IMR-90 (cell line): Measurements from ENCODE around the gene HLA-A. TPM values are rescaled to one million over a fixed set of nuclear protein-coding genes. Genes with fewer than 3 reads are reported as not detected.

Experiments
- ATAC-seq: fragments of 200-7000 bp; cut with Tn5 transposase; 2 replicates; pipeline ENCODE4 v1.9.1; 2020; ENCODE audit warnings: low read depth, mild to moderate bottlenecking, moderate library complexity
- BruUV-seq: library from RNA; stranded (reverse); fragments of 400-500 nt; replicated peaks from 2 replicates; lab custom pipeline; 2021; lab: Mats Ljungman, UMichigan
- CTCF ChIA-PET: fragments of 300-600 bp; formaldehyde crosslinking; extraction: SDS; loops from one replicate; lab custom pipeline; 2021; ENCODE audit warnings: antibody characterized with exemption; lab: Yijun Ruan, JAX
- POLR2A ChIA-PET: fragments of 300-600 bp; sonication (Branson Sonifier 250); formaldehyde crosslinking; loops from one replicate; lab custom pipeline; 2022; ENCODE audit warnings: antibody characterized with exemption; ENCODE audit not compliant: unreplicated experiment; lab: Charles Lee
- DNase-seq: peaks from one replicate; pipeline ENCODE4 v3.0.0; 2013
- H2AFZ ChIP-seq: replicated peaks from 2 replicates; pipeline ENCODE3; 2013; ENCODE audit warnings: low read length, mild to moderate bottlenecking; ENCODE audit not compliant: poor library complexity
- H2AK5ac ChIP-seq: 2 replicates; pipeline ENCODE4 v1.6.1; 2013; ENCODE audit warnings: low read depth, low read length, inconsistent platforms
- H2AK9ac ChIP-seq: replicated peaks from 2 replicates; pipeline ENCODE3; 2013; ENCODE audit warnings: mild to moderate bottlenecking, low read depth, low read length, moderate library complexity; ENCODE audit not compliant: poor library complexity
- H2BK120ac ChIP-seq: 2 replicates; pipeline ENCODE4 v1.6.1; 2013; ENCODE audit warnings: low read depth, low read length, inconsistent platforms
- H2BK15ac ChIP-seq: 3 replicates; pipeline ENCODE4 v1.6.1; 2013; ENCODE audit warnings: low read depth, low read length, inconsistent platforms
- H2BK20ac ChIP-seq: 2 replicates; pipeline ENCODE4 v1.6.1; 2013; ENCODE audit warnings: low read depth, mild to moderate bottlenecking, inconsistent platforms, low read length, moderate library complexity
- H2BK5ac ChIP-seq: 2 replicates; pipeline ENCODE4 v1.6.1; 2013; ENCODE audit warnings: mild to moderate bottlenecking, low read depth, low read length, inconsistent platforms; ENCODE audit not compliant: poor library complexity, severe bottlenecking
- H3K14ac ChIP-seq: replicated peaks from 2 replicates; pipeline ENCODE4 v1.6.1; 2013; ENCODE audit warnings: low read depth, low read length, inconsistent platforms
- H3K18ac ChIP-seq: 2 replicates; pipeline ENCODE4 v1.6.1; 2013; ENCODE audit warnings: low read depth, low read length, control low read depth
- H3K23ac ChIP-seq: 2 replicates; pipeline ENCODE4 v1.6.1; 2013; ENCODE audit warnings: low read depth, low read length, inconsistent platforms
- H3K27ac ChIP-seq: 2 replicates; pipeline ENCODE4 v1.5.1; 2013; ENCODE audit warnings: mild to moderate bottlenecking, control low read depth, low read length; ENCODE audit not compliant: insufficient read depth
- H3K27me3 ChIP-seq: 2 replicates; pipeline ENCODE4 v1.6.1; 2013; ENCODE audit warnings: low read length; ENCODE audit not compliant: control insufficient read depth, insufficient read depth
- H3K36me3 ChIP-seq: 2 replicates; pipeline ENCODE4 v1.6.1; 2013; ENCODE audit warnings: low read length, mixed read lengths; ENCODE audit not compliant: control insufficient read depth, insufficient read depth
- H3K4ac ChIP-seq: 2 replicates; pipeline ENCODE4 v1.6.1; 2013; ENCODE audit warnings: low read depth, low read length, inconsistent platforms
- H3K4me1 ChIP-seq: 2 replicates; pipeline ENCODE4 v1.6.1; 2013; ENCODE audit warnings: low read length, mixed read lengths; ENCODE audit not compliant: control insufficient read depth, insufficient read depth
- H3K4me2 ChIP-seq: 2 replicates; pipeline ENCODE4 v1.6.1; 2013; ENCODE audit warnings: low read depth, mild to moderate bottlenecking, control low read depth, low read length, moderate library complexity
- H3K4me3 ChIP-seq: 2 replicates; pipeline ENCODE4 v1.5.1; 2013; ENCODE audit warnings: low read depth, mild to moderate bottlenecking, control low read depth, low read length, moderate library complexity; ENCODE audit not compliant: insufficient read depth
- H3K56ac ChIP-seq: 2 replicates; pipeline ENCODE4 v1.6.1; 2013; ENCODE audit warnings: low read length, inconsistent platforms; ENCODE audit not compliant: insufficient read depth; ENCODE audit errors: extremely low read depth
- H3K79me1 ChIP-seq, 2 experiments: 2 replicates each; pipeline ENCODE4 v1.6.1; 2013; ENCODE audit warnings: low read length in 2 of 2, inconsistent platforms in 1 of 2, low read depth in 1 of 2
- H3K9ac ChIP-seq: 2 replicates; pipeline ENCODE4 v1.6.1; 2013; ENCODE audit warnings: low read depth, low read length, control low read depth
- H3K9me1 ChIP-seq: 2 replicates; pipeline ENCODE4 v1.6.1; 2013; ENCODE audit warnings: low read length, inconsistent platforms; ENCODE audit not compliant: insufficient read depth
- H3K9me3 ChIP-seq: 2 replicates; pipeline ENCODE4 v1.6.1; 2013; ENCODE audit warnings: low read length; ENCODE audit not compliant: control insufficient read depth, insufficient read depth
- H4K20me1 ChIP-seq: 2 replicates; pipeline ENCODE4 v1.6.1; 2013; ENCODE audit warnings: low read length, inconsistent platforms; ENCODE audit not compliant: insufficient read depth
- H4K5ac ChIP-seq: 2 replicates; pipeline ENCODE4 v1.6.1; 2013; ENCODE audit warnings: mild to moderate bottlenecking, low read depth, low read length, control low read depth
- H4K8ac ChIP-seq, 2 experiments: 2 replicates each; pipeline ENCODE4 v1.6.1; 2013; ENCODE audit warnings: low read depth in 2 of 2, low read length in 2 of 2, control low read depth in 1 of 2, inconsistent platforms in 1 of 2
- H4K91ac ChIP-seq: 2 replicates; pipeline ENCODE4 v1.6.1; 2013; ENCODE audit warnings: low read depth, low read length, inconsistent platforms; ENCODE audit not compliant: insufficient read depth
- BHLHE40 ChIP-seq: fragments of 150-350 bp; IDR thresholded peaks from 2 replicates; pipeline ENCODE4 v1.6.1; 2016; ENCODE audit warnings: mild to moderate bottlenecking, low read depth, low read length
- CEBPB ChIP-seq: IDR thresholded peaks from 2 replicates; pipeline ENCODE4 v1.6.1; 2012; ENCODE audit warnings: low read depth, low read length, improper control_type of control experiment
- CHD1 ChIP-seq: IDR thresholded peaks from 2 replicates; pipeline ENCODE4 v1.6.1; 2012; ENCODE audit warnings: low read depth, low read length, improper control_type of control experiment
- FOS ChIP-seq: fragments of 150-350 bp; IDR thresholded peaks from 2 replicates; pipeline ENCODE4 v1.6.1; 2016; ENCODE audit warnings: low read depth, low read length
- MAFK ChIP-seq: IDR thresholded peaks from 2 replicates; pipeline ENCODE4 v1.6.1; 2012; ENCODE audit warnings: low read depth, low read length, improper control_type of control experiment
- MAZ ChIP-seq: IDR thresholded peaks from 2 replicates; pipeline ENCODE4 v1.6.1; 2012; ENCODE audit warnings: low read depth, mild to moderate bottlenecking, low read length, improper control_type of control experiment, moderate library complexity, borderline replicate concordance
- MXI1 ChIP-seq: IDR thresholded peaks from 2 replicates; pipeline ENCODE4 v1.6.1; 2012; ENCODE audit warnings: low read depth, mild to moderate bottlenecking, low read length, moderate library complexity, borderline replicate concordance
- NFE2L2 ChIP-seq: fragments of 150-350 bp; IDR thresholded peaks from 2 replicates; pipeline ENCODE4 v1.6.1; 2016; ENCODE audit warnings: low read depth, mild to moderate bottlenecking, low read length
- POLR2A ChIP-seq: IDR thresholded peaks from 2 replicates; pipeline ENCODE4 v1.6.1; 2012; ENCODE audit warnings: mild to moderate bottlenecking, low read depth, low read length
- RAD21 ChIP-seq: IDR thresholded peaks from 2 replicates; pipeline ENCODE4 v1.6.1; 2012; ENCODE audit warnings: low read length, improper control_type of control experiment
- RCOR1 ChIP-seq: IDR thresholded peaks from 2 replicates; pipeline ENCODE4 v1.6.1; 2012; ENCODE audit warnings: mild to moderate bottlenecking, low read length, improper control_type of control experiment; ENCODE audit not compliant: insufficient replicate concordance
- RFX5 ChIP-seq: IDR thresholded peaks from 2 replicates; pipeline ENCODE4 v1.8.0; 2012; ENCODE audit warnings: low read depth, mild to moderate bottlenecking, low read length, moderate library complexity
- SMC3 ChIP-seq: fragments of 150-350 bp; IDR thresholded peaks from 2 replicates; pipeline ENCODE4 v1.6.1; 2016; ENCODE audit warnings: low read depth, mild to moderate bottlenecking, antibody characterized with exemption, low read length, moderate library complexity
- WGBS, 2 experiments: methylation state at CpG; one replicate each; pipeline versions ENCODE4 v1.1.5 to v1.1.7; 2013; ENCODE audit warnings: missing lambda C conversion rate in 2 of 2; ENCODE audit not compliant: insufficient read length in 1 of 2; ENCODE audit errors: extremely low coverage in 2 of 2; 5-methylcytosine and 5-hydroxymethylcytosine counted together
- dilution Hi-C: fragments of 300-500 bp; cut with HindIII; formaldehyde crosslinking; loops from one replicate; pipeline ENCODE4 v1.14.3; 2018; ENCODE audit warnings: low sequenced_read_pairs; ENCODE audit not compliant: unreplicated experiment
- in situ Hi-C: fragments of 300-500 bp; cut with MboI; formaldehyde crosslinking; loops from 3 replicates; pipeline ENCODE4 v1.14.3; 2019; ENCODE audit warnings: low sequenced_read_pairs, inconsistent platforms, mixed read lengths
- intact Hi-C: fragments of 100-400 bp; cut with micrococcal nuclease; formaldehyde crosslinking; loops from 2 replicates; pipeline ENCODE4 v1.10.0; 2022
- polyA plus RNA-seq, 3 experiments: library from polyadenylated mRNA; depleted of rRNA; stranded (reverse); fragments of >200 nt; gene quantifications; 2 replicates each; pipeline ENCODE4 v1.2.3, GENCODE V29; 2012; ENCODE audit warnings: low replicate concordance in 1 of 3
- total RNA-seq: library from RNA; depleted of rRNA; stranded (reverse); fragments of >200 nt; gene quantifications from 2 replicates; pipeline ENCODE4 v1.2.3, GENCODE V29; 2012
- TF ChIP-seq, protein P1 (sequence below): conservative IDR thresholded peaks from 2 replicates; pipeline ENCODE4 v1.5.1; 2012; ENCODE audit warnings: mild to moderate bottlenecking, low read depth, low read length, improper control_type of control experiment
- TF ChIP-seq, protein P2 (sequence below): fragments of 150-350 bp; IDR thresholded peaks from 2 replicates; pipeline ENCODE4 v1.6.1; 2017; ENCODE audit warnings: mild to moderate bottlenecking, antibody characterized with exemption, low read length, low read depth
- TF ChIP-seq, protein P3 (sequence below): fragments of 150-350 bp; IDR thresholded peaks from 2 replicates; pipeline ENCODE4 v1.6.1; 2016; ENCODE audit warnings: low read depth, mild to moderate bottlenecking, low read length, moderate library complexity, borderline replicate concordance

Gene HLA-A
- total and polyA plus RNA-seq, 2 of the 4 experiments (the other 2 are of a cell fraction) = 94.5 to 218 TPM

DNA sequence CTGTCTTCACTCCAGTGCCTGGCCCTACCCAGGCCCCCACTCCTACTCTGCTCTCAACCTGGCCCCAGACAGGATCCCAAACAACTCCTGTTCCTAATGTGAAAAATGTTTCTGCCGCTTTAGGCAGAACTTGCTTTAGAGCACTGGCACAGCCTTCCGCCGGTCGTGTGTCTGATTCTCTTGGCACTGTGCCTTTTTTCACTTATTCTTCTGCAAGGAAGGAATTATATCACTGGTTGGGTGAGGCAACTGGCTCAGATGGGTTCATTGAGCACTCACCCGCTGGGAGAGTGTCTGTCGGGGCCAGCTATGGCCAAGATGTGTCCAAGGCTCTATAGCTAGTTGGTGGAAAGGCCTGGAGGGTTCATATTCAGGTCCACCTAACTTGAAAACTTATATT, 33.6 kb upstream of the HLA-A start:
- Histone ChIP-seq H3K9me1 (no peaks in the 10 kb centered on the region), H2BK20ac (no peak overlapping the region), H3K9ac (no peak overlapping the region), H4K20me1 (no peaks in the 10 kb centered on the region), H3K36me3 (no peaks in the 10 kb centered on the region), H2BK120ac (no peak overlapping the region), H3K56ac (no peak overlapping the region), H3K18ac (no peak overlapping the region), H4K91ac (no peak overlapping the region), H2BK15ac (no peak overlapping the region), H4K8ac (no peak overlapping the region), H3K9me3 (no peaks in the 10 kb centered on the region), H3K27ac (no peak overlapping the region), H2AFZ (no peak overlapping the region), H3K4ac (no peak overlapping the region), H3K23ac (no peak overlapping the region), H3K4me3 (no peak overlapping the region), H2AK9ac (no peak overlapping the region), H2AK5ac (no peak overlapping the region), H3K4me2 (no peak overlapping the region), H4K5ac (no peak overlapping the region), H3K27me3 (peaks cover 21% of the 10 kb centered on the region), H3K14ac (no peak overlapping the region), H2BK5ac (no peak overlapping the region), H3K4me1 (no peaks in the 10 kb centered on the region), H3K79me1 (no peaks in the 10 kb centered on the region)
- CTCF ChIA-PET = interaction anchor here (0.6 kb wide), 1 partner anchor 53 kb away, joined by 3 read pairs; no protein-coding TSS in a partner anchor
- TF ChIP-seq RFX5 (no peak), MAZ (no peak), BHLHE40 (no peak), MXI1 (no peak), CEBPB (no peak), SMC3 (no peak), CHD1 (no peak), NFE2L2 (no peak), FOS (no peak), MAFK (no peak), RCOR1 (no peak), POLR2A (no peak), RAD21 (no peak)
- TF ChIP-seq, protein P1, sequence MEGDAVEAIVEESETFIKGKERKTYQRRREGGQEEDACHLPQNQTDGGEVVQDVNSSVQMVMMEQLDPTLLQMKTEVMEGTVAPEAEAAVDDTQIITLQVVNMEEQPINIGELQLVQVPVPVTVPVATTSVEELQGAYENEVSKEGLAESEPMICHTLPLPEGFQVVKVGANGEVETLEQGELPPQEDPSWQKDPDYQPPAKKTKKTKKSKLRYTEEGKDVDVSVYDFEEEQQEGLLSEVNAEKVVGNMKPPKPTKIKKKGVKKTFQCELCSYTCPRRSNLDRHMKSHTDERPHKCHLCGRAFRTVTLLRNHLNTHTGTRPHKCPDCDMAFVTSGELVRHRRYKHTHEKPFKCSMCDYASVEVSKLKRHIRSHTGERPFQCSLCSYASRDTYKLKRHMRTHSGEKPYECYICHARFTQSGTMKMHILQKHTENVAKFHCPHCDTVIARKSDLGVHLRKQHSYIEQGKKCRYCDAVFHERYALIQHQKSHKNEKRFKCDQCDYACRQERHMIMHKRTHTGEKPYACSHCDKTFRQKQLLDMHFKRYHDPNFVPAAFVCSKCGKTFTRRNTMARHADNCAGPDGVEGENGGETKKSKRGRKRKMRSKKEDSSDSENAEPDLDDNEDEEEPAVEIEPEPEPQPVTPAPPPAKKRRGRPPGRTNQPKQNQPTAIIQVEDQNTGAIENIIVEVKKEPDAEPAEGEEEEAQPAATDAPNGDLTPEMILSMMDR = no peak
- TF ChIP-seq, protein P2, sequence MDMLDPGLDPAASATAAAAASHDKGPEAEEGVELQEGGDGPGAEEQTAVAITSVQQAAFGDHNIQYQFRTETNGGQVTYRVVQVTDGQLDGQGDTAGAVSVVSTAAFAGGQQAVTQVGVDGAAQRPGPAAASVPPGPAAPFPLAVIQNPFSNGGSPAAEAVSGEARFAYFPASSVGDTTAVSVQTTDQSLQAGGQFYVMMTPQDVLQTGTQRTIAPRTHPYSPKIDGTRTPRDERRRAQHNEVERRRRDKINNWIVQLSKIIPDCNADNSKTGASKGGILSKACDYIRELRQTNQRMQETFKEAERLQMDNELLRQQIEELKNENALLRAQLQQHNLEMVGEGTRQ = no peak
- TF ChIP-seq, protein P3, sequence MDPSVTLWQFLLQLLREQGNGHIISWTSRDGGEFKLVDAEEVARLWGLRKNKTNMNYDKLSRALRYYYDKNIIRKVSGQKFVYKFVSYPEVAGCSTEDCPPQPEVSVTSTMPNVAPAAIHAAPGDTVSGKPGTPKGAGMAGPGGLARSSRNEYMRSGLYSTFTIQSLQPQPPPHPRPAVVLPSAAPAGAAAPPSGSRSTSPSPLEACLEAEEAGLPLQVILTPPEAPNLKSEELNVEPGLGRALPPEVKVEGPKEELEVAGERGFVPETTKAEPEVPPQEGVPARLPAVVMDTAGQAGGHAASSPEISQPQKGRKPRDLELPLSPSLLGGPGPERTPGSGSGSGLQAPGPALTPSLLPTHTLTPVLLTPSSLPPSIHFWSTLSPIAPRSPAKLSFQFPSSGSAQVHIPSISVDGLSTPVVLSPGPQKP = no peak
- POLR2A ChIA-PET = no interaction called here
- BruUV-seq = no TSS peak
- no peak for DNase-seq
- WGBS, 2 experiments = 0% methylated on average over 1 of the region's 6 CpGs; no CpG with 5 or more reads in 1 of the 2 experiments
- in situ Hi-C loops (no loop called here), dilution Hi-C loops (no loop called here), intact Hi-C loops (no loop called here)
- no peak for ATAC-seq
